Sigmoid colon (tissue), 3 donors: Measurements from ENCODE around the gene PRLR.

Experiments
- POLR2A ChIP-seq, 2 donors: fragments of 450-650 bp; IDR thresholded peaks; one replicate each; pipeline ENCODE4 v1.6.1; 2016; ENCODE audit warnings: antibody characterized with exemption in 2 of 2, mild to moderate bottlenecking in 2 of 2, moderate library complexity in 2 of 2
- TF ChIP-seq, protein P1 (sequence below), 4 experiments: fragments of 450-650 bp in 3 of 4; fragments of 200-600 bp in 1 of 4; IDR thresholded peaks; one replicate each; pipeline ENCODE4 v1.5.1; 2016 to 2019; ENCODE audit warnings: antibody characterized with exemption in 4 of 4, mild to moderate bottlenecking in 3 of 4, moderate library complexity in 2 of 4

DNA sequence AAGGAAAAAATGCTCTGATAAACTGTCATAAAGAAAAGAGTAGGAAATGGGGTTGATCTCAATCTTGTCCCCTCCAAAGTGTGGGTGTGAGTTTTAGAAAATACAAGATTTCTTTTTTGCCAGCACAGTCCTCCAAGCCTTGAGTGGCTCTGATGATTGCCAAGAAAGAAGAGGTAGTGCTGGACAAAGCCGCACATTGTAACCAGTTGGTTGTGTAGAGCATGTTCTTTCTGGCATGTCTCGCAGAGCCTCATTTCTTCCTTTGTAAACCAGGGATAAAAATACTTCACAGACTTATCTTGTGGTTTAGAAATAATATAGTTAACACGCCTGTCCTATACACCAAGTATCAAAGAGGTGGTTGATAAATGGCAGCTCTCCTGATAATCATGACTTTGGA lies 30.4 kb downstream of the PRLR start:
- TF ChIP-seq, protein P1, sequence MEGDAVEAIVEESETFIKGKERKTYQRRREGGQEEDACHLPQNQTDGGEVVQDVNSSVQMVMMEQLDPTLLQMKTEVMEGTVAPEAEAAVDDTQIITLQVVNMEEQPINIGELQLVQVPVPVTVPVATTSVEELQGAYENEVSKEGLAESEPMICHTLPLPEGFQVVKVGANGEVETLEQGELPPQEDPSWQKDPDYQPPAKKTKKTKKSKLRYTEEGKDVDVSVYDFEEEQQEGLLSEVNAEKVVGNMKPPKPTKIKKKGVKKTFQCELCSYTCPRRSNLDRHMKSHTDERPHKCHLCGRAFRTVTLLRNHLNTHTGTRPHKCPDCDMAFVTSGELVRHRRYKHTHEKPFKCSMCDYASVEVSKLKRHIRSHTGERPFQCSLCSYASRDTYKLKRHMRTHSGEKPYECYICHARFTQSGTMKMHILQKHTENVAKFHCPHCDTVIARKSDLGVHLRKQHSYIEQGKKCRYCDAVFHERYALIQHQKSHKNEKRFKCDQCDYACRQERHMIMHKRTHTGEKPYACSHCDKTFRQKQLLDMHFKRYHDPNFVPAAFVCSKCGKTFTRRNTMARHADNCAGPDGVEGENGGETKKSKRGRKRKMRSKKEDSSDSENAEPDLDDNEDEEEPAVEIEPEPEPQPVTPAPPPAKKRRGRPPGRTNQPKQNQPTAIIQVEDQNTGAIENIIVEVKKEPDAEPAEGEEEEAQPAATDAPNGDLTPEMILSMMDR (IDR thresholded peaks at IDR 0.05) = no peak
- no peak for TF ChIP-seq POLR2A (IDR thresholded peaks at IDR 0.05)
